C4-2B (cell line): ENCODE measurements around the gene KRT40.

Source experiments
- ZFX ChIP-seq: fragments of 450-650 bp; IDR thresholded peaks from 2 replicates; pipeline ENCODE4 v1.6.1; 2017
- TF ChIP-seq, protein P1 (sequence below): fragments of 450-650 bp; conservative IDR thresholded peaks from 2 replicates; pipeline ENCODE4 v1.5.1; 2017; ENCODE audit warnings: mild to moderate bottlenecking

DNA sequence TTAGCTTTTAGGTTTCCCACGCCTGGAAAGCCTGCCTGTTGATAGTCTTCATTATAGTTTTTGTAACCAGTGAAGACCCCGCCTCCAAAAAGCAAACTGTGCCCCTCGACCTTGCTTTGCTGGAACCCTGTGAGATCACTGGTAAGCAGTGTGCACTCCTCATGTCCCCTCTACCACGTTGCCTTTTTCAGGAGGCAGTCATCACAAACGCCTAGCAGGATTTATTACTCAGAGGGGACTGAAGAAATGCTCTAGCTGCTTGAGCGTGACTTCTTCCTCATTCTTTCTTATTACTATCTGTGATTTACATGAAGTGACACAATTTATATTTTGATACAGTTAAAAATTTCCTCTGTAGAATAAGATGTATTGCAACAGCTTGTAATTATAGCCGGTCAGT, 31.3 kb upstream of the KRT40 start:
- TF ChIP-seq, protein P1, sequence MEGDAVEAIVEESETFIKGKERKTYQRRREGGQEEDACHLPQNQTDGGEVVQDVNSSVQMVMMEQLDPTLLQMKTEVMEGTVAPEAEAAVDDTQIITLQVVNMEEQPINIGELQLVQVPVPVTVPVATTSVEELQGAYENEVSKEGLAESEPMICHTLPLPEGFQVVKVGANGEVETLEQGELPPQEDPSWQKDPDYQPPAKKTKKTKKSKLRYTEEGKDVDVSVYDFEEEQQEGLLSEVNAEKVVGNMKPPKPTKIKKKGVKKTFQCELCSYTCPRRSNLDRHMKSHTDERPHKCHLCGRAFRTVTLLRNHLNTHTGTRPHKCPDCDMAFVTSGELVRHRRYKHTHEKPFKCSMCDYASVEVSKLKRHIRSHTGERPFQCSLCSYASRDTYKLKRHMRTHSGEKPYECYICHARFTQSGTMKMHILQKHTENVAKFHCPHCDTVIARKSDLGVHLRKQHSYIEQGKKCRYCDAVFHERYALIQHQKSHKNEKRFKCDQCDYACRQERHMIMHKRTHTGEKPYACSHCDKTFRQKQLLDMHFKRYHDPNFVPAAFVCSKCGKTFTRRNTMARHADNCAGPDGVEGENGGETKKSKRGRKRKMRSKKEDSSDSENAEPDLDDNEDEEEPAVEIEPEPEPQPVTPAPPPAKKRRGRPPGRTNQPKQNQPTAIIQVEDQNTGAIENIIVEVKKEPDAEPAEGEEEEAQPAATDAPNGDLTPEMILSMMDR, result no peak
- no peak for TF ChIP-seq ZFX
